BE2C (cell line): ENCODE data around the gene WNT5B. TPM values are rescaled to one million over a fixed set of nuclear protein-coding genes. Genes with fewer than 3 reads are reported as not detected.

Experiments used
- DNase-seq: peaks from one replicate; pipeline ENCODE4 v3.0.0-alpha.2; 2020
- H3K27me3 ChIP-seq: fragments of 250-450 bp; sonication (Bioruptor Pico); 2 replicates; pipeline ENCODE4 v1.5.1; 2020; ENCODE audit warnings: mild to moderate bottlenecking
- H3K36me3 ChIP-seq: fragments of 250-450 bp; sonication (Bioruptor Pico); 2 replicates; pipeline ENCODE4 v1.5.1; 2020; ENCODE audit warnings: mild to moderate bottlenecking
- H3K4me1 ChIP-seq: fragments of 250-450 bp; sonication (Bioruptor Pico); 2 replicates; pipeline ENCODE4 v1.5.1; 2020
- H3K4me3 ChIP-seq: 2 replicates; pipeline ENCODE4 v1.5.1; 2011; ENCODE audit warnings: low read depth, low read length
- H3K9me3 ChIP-seq: fragments of 250-450 bp; sonication (Bioruptor Pico); 2 replicates; pipeline ENCODE4 v1.5.1; 2020
- CTCF ChIP-seq: IDR thresholded peaks from 2 replicates; pipeline ENCODE4 v1.5.1; 2012; ENCODE audit warnings: mild to moderate bottlenecking, low read depth, low read length
- polyA plus RNA-seq: library from polyadenylated mRNA; unstranded; fragments of >200 nt; gene quantifications from one replicate; pipeline ENCODE4 v1.2.1, GENCODE V29; 2012; ENCODE audit warnings: low read depth, missing spikeins; ENCODE audit not compliant: insufficient read length, insufficient read depth

The WNT5B gene
- polyA plus RNA-seq: 0.88 TPM

GRCh38 chr12:1628666-1629337 is at the start of gene WNT5B:
Gene WNT5B (plus strand): TSS chr12:1629231. CDS start chr12:1631355, 2,124 bp downstream.
- peaks cover 5% of the 10 kb centered on the region for H3K4me1 ChIP-seq
- H3K4me3 ChIP-seq: peak within 1 kb of the TSS; percentile 64
- no peaks in the 10 kb centered on the region for H3K36me3 ChIP-seq
- peak; percentile 21 for DNase-seq
- TF ChIP-seq CTCF: no peak
- no peaks in the 10 kb centered on the region for H3K9me3 ChIP-seq
- H3K27me3 ChIP-seq: no peaks in the 10 kb centered on the region; the same call in 1 of the 2 replicates

- DNase-seq: no peak
- no peak for TF ChIP-seq CTCF
- Histone ChIP-seq H3K36me3 (no peaks in the 10 kb centered on the region), H3K27me3 (no peaks in the 10 kb centered on the region), H3K4me1 (peaks cover 12% of the 10 kb centered on the region), H3K4me3 (no peak overlapping the region), H3K9me3 (no peaks in the 10 kb centered on the region)
These were observed 49.2 kb upstream of the WNT5B start for GRCh38 chr12:1579651-1580435.

- TF ChIP-seq CTCF: no peak
- H3K27me3 ChIP-seq: no peaks in the 10 kb centered on the region
- no peak for DNase-seq
These were observed 48.5 kb upstream of the WNT5B start for GRCh38 chr12:1580526-1580925.

GRCh38 chr12:1581973-1582708 is 46.9 kb upstream of the WNT5B start:
- DNase-seq: no peak
- no peaks in the 10 kb centered on the region for H3K9me3 ChIP-seq

More at GRCh38 chr12:1580526-1580925, 48.5 kb upstream of the WNT5B start:
- Histone ChIP-seq H3K9me3 (no peaks in the 10 kb centered on the region), H3K36me3 (no peaks in the 10 kb centered on the region), H3K4me1 (peaks cover 9% of the 10 kb centered on the region), H3K4me3 (no peak overlapping the region)

GRCh38 chr12:1582709-1583050 is 46.4 kb upstream of the WNT5B start:
- TF ChIP-seq CTCF: no peak
- Histone ChIP-seq H3K27me3 (no peaks in the 10 kb centered on the region), H3K36me3 (no peaks in the 10 kb centered on the region), H3K4me3 (no peak overlapping the region), H3K4me1 (no peaks in the 10 kb centered on the region), H3K9me3 (no peaks in the 10 kb centered on the region)
- no peak for DNase-seq

More at GRCh38 chr12:1581973-1582708, 46.9 kb upstream of the WNT5B start:
- Histone ChIP-seq H3K27me3 (no peaks in the 10 kb centered on the region), H3K36me3 (no peaks in the 10 kb centered on the region), H3K4me3 (no peak overlapping the region), H3K4me1 (no peaks in the 10 kb centered on the region)
- no peak for TF ChIP-seq CTCF
